ENCODE measurements around the gene FOXP1.

- no peak for TF ChIP-seq CTCF (IDR thresholded peaks at IDR 0.05)
- TF ChIP-seq POLR2AphosphoS5 (IDR thresholded peaks at IDR 0.05; ENCODE audit: insufficient read depth in 1 of 2, low read depth in 1 of 2), result no peak
- no peak for TF ChIP-seq POLR2A (IDR thresholded peaks at IDR 0.05)
Observed at GRCh38 chr3:71050166-71050537, 533.4 kb downstream of the FOXP1 start.
